Fibroblast of skin of back (primary cell): ENCODE results near the gene ZFR2.
A peak's percentile ranks its signal among the peaks of the same experiment; 100 is the strongest.
"Not testable (repeated sequence)": the region's sequence is repeated elsewhere in the genome, so short reads cannot be mapped to it uniquely, and the experiment has no call there.

Experiments used
- DNase-seq: peaks from one replicate; pipeline ENCODE4 v3.0.0-alpha.2; 2013

The ZFR2 gene

DNA sequence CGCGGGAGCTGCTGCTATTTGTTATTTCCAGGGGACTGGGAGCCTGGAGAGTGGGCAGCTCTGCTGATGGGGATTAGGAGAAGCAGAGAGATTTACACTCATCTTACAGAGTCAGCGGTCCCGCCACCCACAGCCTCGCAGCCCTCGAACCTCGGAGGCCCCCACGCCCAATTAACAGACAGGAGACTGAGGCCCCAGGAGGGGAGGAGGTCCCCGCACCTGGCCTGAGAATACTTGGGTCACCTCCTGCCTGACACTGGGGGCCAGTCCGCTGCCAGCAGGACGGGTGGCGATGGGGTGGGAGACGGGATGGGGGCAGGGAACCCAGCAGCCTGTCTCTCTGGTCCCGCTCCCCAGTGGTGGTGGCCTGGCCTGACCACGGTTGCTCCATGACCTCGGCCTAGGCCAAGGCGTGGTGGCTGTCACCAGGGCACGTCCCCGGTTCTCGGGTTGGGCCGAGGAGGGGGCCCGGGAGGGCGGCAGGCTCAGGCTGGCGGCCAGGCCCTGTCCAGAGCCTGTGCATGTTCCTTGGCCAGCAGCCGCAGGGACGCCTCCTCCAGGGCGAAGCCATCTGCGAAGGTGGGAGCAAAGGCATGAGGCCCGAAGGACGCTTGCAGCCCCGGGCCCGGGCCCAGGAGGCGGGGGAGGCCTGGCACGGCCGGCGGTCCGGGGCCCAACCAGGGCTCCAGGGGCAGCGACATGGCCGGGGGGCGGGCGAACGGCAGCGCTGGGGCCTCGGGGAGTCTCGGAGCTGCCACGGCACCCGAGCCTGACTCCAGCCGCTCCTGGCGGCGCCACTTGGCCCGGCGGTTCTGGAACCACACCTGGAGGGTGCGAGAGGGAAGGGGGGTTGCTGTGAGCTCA lies 98.5 kb downstream of the ZFR2 start:
- DNase-seq, result no peak

- no peak for DNase-seq
These were observed 99.3 kb downstream of the ZFR2 start for GRCh38 chr19:3769494-3769893.

GRCh38 chr19:3768748-3769099 lies 100.1 kb downstream of the ZFR2 start:
- DNase-seq, result no peak

DNA sequence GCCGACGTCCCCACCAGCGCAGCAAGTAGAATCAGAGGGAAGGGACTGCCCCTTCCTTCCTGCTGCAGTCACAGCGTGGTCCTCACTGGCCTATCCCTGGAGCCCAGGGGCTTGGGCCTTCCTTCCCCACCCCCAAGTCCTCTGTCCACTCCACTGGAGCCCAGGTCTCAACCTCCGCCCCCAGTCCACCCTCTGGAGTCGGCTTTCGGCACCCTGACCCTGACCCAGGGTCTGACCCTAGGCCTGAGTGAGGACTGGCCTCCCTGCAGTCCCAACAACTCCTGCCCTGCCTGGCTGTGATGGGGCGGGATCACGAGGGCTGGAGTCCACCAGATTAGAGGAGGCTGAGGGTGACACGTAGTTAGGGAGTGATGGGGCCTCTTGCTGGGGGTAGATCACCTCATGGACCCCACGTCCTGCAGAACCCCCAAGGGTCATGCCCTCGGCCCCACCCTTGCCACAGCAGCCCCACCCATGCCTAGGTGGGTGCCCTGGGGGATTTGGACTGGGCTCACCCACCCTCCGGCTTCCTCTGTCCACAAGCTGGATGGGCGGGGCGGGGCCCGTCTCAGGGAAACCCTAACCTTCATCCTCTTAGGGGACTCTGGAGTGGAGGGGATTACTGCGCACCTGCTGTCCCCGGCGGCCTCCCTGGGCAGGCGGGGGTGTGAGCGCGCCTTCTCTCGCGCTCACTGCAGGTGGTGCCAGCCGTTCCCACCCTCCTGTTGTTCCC lies 100.7 kb downstream of the ZFR2 start:
- DNase-seq, result no peak

- DNase-seq, result no peak
These were observed 101.8 kb downstream of the ZFR2 start for GRCh38 chr19:3767050-3767449.

DNA sequence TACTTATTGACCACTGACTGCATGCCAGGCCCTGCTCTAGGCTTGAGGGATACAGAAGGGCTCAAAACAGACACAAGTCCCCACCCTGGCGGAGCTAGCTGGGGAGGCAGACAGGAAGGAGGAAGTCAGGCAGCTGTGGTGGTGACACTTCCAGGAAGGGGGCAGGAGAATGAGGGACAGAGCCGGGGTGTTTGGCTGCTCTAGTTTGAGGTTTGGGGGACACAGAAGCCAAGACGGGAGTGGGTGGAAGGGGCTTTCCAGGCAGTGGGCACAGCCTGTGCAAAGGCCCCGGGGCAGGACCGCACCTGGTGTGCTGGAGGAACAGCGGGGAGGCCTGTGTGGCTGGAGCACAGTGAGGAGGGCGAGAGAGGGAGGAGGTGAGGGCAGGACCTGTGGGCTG lies 102.3 kb downstream of the ZFR2 start:
- DNase-seq, result no peak

DNA sequence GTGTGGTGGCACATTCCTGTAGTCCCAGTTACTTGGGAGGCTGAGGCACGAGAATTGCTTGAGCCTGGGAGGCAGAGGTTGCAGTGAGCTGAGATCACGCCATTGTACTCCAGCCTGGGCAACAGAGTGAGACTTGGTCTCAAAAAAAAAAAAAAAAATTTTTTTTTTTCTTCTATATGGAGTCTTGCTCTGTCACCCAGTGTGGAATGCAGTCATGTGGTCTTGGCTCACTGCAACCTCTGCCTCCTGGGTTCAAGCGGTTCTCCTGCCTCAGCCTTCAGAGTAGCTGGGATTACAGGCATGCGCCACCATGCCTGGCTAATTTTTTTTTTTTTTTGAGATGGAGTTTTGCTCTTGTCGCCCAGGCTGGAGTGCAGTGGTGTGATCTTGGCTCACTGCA lies 103.1 kb downstream of the ZFR2 start:
- DNase-seq, result peak; percentile 25

DNA sequence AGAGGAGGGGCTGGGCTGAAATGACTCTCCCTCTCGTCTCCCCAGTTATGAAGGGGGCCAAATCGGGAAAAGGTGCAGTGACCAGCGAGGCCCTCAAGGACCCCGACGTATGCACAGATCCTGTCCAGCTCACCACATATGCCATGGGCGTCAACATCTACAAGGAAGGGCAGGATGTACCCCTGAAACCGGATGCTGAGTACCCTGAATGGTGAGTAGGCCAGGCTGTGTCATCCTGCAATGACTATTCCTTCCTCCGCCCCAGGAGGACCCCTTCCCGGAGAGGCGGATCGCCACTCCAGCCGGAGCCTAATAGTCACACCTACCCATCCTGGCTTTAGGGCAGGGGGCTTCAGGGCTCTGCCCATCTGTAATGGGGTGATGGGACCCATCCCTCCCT lies 103.7 kb downstream of the ZFR2 start:
- no peak for DNase-seq

DNA sequence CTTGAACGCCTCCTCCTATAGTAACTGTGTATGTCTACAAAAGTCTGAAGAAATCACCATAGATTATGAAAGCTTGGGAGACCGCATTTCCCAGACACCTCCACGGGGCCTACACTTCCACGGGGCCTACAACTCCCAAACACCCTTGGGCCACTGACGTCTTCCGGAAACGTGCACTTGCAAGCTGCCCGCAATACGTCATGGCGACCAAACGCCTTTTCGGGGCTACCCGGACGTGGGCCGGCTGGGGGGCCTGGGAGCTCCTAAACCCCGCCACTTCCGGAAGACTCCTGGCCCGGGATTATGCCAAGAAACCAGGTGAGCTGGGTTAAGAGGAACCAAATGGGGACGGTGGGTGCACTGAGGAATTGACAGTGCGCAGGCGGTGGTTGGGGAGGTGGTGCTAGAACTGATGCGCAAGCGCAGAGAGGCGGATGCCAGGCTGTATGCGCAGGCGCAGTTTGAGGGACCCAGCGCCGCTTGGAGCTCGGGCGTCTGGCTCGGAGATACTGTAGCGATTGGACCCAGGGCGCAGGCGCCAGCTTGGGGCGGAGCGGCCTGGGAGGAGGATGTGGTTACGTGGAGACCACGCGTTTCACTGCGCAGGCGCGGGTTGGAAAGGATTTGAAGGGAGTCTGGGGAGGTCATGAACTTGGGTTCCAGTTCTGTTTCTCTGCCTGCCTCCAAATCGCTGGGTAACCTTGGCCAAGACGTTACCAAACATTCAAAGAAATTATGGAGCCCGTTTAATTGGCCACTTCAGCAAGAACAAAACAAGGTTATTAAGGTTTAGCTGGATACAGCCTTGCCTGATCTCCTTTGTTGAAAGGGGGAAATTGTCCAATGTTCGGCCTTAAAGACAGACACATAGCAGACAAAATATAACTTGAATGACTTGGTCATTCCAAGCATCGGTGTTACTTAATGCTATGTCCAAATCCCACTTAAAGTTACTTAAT lies 106.1 kb downstream of the ZFR2 start, which contains the start of gene MRPL54:
Gene MRPL54 (plus strand): TSS at position 182 of the 959 bp plus-strand sequence. CDS start 19 bp downstream, at position 201.
- peak; percentile 98 for DNase-seq

DNA sequence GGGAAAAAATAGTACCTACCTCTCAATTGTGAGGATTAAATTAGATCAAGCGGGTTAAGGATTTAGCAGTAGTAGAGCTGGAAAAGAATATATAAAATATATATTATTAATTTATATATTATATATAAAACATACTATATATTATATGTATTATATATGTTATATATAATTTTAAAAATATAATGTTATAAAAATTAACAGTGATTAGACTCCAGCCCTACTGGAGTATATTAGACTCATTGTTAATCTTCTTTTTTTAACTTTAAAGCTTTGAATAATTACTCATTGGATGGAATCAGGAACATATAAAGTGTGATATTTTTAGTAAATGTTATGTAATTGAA lies 106.7 kb downstream of the ZFR2 start:
- DNase-seq, result no peak

- peak; percentile 85 for DNase-seq
These were observed 107.3 kb downstream of the ZFR2 start, which contains the start of gene APBA3 for GRCh38 chr19:3761382-3762129. Gene APBA3, minus strand, starts transcription at chr19:3761692. Its CDS starts 1,428 bp downstream, at chr19:3760264.

DNA sequence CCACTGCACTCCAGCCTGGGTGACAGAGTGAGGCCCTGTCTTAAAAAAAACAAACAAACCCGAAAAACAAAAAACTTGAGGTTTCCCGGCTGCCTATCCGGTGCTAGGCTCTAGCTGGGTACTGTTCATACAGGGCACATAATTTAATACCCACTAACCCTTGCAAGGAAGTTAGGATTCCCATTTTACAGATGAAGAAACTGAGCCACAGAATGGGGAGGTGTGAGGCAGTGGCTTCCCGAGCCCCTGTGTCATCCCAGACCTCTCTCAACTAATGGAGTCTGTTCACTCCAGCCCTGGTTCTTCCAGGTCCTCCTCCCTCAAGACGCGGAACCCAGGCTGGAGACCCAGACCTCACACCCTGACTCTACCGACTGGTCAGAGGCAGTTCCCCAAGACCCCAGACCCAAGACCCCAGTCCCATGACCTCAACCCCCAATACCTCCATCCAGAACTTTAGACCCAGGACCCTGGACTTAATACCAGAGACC lies 107.9 kb downstream of the ZFR2 start:
- DNase-seq, result no peak

GRCh38 chr19:3759482-3760254 lies 109.2 kb downstream of the ZFR2 start:
- no peak for DNase-seq

GRCh38 chr19:3758297-3758696 lies 110.5 kb downstream of the ZFR2 start:
- DNase-seq, result not testable (repeated sequence)

DNA sequence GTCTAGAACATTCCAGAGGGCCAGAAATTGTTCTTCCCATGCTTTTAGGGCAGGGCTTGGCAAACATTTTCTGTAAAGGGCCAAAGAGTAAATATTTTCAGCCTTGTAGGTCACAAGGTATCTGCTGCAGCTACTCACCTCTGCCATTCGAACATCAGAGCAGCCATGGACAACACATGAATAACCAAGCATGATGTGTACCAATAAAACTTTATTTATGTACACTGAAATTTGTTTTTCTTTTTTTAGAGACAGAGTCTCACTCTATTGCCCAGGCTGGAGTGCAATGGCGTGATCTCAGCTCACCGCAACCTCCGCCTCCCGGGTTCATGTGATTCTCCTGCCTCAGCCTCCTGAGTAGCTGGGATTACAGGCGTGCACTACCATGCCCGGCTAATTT lies 111.1 kb downstream of the ZFR2 start:
- DNase-seq, result not testable (repeated sequence)
